Activated naive CD4-positive, alpha-beta T cell treated with anti-CD3 and anti-CD28 coated beads, Interleukin-2, amount 50 U/mL, for 16 hours (primary cell): Measurements from ENCODE around the gene ZKSCAN1.

ENCODE experiments used
- DNase-seq: peaks from one replicate; pipeline ENCODE4 v3.0.0-alpha.2; 2020

ZKSCAN1 gene

GRCh38 chr7:100040575-100040974 lies 25.2 kb downstream of the ZKSCAN1 start:
- no peak for DNase-seq

DNA sequence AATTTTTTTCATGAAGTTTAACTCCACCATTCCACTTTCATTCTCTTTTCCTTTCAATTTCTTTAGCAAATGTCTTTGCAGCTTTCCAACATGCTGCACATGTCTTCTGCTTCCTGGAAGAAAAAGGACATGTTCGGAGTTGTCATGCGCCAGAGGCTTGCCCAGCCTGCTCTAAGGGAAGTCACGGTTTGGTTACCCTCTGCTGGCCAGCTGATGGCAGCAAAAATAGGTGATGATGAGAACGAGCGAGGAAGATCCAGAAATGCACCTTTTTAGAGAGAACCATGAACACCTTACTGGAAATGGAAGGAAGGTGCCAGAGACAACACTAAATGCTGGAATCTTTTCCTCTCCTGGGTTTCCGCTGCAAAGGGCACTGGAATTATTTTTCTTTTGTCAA lies 29.3 kb downstream of the ZKSCAN1 start:
- DNase-seq = no peak

DNA sequence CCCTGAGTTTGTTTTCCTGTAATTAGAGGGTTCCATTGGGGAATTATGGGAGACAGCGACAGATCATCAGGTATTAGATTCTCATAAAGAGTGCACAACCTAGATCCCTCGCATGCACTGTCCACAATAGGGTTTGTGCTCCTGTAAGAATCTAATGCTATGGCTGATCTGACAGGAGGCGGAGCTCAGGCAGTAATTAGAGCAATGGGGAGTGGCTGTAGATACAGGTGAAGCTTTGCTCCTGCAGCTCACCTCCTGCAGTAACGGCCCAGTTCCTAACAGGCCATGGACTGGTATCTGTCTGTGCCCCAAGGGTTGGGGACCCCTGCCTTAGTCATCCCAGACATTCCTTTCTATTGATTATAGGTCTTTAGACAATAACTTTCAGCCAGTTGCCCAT lies 33.3 kb downstream of the ZKSCAN1 start:
- DNase-seq = no peak

- peak; percentile 84 for DNase-seq
Observed at GRCh38 chr7:100049441-100050291, 34.3 kb downstream of the ZKSCAN1 start, which contains the start of gene ZSCAN21. TSS of gene ZSCAN21 (plus strand) at chr7:100049774. CDS start at chr7:100057007, 7,233 bp downstream.

- no peak for DNase-seq
Observed at GRCh38 chr7:100051611-100052010, 36.2 kb downstream of the ZKSCAN1 start.

GRCh38 chr7:100053215-100053614 lies 37.8 kb downstream of the ZKSCAN1 start:
- no peak for DNase-seq

DNA sequence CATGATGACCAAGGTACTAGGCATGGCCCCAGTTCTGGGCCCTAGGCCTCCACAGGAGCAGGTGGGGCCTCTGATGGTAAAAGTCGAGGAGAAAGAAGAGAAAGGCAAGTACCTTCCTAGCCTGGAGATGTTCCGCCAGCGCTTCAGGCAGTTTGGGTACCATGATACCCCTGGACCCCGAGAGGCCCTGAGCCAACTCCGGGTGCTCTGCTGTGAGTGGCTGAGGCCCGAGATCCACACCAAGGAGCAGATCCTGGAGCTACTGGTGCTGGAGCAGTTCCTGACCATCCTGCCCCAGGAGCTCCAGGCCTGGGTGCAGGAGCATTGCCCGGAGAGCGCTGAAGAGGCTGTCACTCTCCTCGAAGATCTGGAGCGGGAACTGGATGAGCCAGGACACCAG lies 41.6 kb downstream of the ZKSCAN1 start:
- DNase-seq = no peak

- DNase-seq = no peak
Observed at GRCh38 chr7:100059251-100059739, 43.9 kb downstream of the ZKSCAN1 start.

DNA sequence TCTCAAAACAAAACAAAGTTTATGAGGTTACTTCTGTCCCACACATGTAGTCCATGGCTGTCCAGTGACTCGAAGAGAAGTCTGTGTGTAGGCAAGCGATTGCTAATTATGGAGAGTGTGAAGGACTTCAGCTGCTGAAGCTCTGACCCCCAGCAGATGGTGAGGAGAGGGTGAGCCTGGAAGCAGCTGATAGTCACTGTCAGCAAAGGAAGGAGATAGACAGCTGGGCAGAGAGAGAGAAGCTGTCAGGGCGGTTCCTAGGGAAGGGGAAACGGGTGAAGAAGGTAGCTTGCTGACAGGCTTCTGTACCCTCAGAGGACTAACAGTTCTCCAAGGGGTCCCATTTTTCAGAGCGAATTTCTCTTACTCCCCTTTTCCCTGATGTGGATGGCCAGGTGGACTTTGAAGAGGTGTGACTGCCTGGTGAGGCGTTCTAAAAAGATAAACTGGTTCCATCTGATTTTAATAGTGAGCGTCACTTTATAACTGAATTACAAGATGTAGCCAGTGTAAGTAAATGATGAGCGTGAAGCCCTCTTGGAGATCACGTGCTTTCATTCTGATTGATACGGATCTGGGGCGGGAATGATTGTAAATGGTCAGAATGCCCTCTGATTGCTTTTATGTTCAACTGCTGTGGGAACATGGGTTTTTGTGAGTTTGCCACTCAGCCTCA lies 46.3 kb downstream of the ZKSCAN1 start:
- no peak for DNase-seq

GRCh38 chr7:100063376-100063775 lies 48.0 kb downstream of the ZKSCAN1 start:
- DNase-seq = no peak

- no peak for DNase-seq
Observed at GRCh38 chr7:100064162-100064561, 48.8 kb downstream of the ZKSCAN1 start.

DNA sequence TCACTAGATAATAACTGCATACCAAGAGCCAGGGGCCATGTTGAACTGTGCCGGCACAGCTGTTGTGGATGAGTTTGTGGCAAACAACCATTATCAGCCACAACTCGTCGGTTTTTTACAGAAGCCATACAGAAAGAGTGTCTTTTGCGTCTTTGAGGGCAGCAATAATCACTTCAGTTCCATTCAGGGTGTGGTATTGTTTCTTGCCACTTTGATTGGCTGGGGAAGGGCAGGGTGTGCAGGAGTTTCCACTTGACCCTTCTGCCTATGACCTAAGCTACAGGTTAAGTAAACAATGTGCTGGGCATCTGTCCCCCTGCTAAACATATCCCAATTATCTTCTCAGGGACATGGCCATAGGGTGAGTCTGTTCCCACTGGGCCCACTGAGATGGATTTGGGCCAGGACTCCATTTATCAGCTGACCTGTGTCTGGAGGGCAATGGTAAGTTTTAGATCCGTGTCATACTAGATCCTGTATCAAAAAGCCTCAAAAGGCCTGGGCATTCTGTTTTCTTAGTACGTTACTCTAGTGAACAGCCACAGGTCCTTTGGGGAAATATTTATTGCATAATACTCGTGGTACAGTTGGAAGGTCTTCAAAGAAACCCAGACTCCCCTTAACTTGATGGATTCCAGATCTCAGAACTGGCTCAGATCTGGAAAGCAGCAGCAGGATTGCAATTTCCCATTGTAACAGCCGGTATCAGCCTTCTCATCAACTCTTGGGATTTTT lies 50.2 kb downstream of the ZKSCAN1 start:
- no peak for DNase-seq

GRCh38 chr7:100066953-100067352 lies 51.6 kb downstream of the ZKSCAN1 start:
- no peak for DNase-seq

- DNase-seq = no peak
Observed at GRCh38 chr7:100069991-100070390, 54.6 kb downstream of the ZKSCAN1 start.

- no peak for DNase-seq
Observed at GRCh38 chr7:100071018-100071723, 55.8 kb downstream of the ZKSCAN1 start.

- no peak for DNase-seq
Observed at GRCh38 chr7:100072462-100072861, 57.1 kb downstream of the ZKSCAN1 start.

GRCh38 chr7:100074841-100075240 lies 59.4 kb downstream of the ZKSCAN1 start:
- no peak for DNase-seq

DNA sequence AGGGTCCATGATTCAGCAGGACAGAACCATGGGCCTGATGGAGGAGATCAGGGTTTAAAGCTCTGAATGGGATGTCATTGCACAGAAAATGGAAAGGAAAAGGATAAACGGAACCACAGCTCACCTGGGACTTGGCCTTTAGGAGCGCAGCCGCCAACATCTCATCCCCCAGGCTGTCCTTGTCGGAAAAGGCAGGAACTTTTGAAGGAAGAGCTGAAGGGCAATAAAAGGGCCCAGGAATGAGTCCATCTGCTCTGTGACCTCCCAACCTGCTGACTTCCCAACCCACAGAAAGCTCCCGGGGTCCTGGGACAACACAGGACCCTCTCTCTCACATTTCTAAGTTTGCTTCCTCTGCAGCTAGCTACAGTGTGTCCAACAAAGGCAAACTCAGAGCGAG lies 60.0 kb downstream of the ZKSCAN1 start:
- no peak for DNase-seq

DNA sequence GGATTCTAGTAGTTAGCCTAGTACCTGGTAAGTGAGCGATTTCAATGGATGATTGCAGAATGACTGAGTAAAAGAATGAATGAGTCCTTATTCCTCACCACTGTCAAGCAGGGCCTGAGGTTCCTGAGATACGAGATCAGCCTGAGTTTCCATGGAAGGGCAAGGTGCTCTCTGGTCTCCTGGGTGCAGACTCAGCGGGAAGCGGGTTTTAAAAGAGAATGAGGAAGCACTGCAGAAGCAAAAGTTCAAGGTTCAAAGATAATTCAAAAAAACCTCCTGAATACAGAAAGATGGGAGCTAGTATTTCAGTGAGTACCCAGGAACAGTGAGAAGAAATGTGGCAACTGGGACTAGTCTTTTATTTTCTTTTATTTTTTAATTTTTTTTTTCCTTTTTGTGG lies 61.8 kb downstream of the ZKSCAN1 start:
- no peak for DNase-seq

- no peak for DNase-seq
Observed at GRCh38 chr7:100079024-100079560, 63.7 kb downstream of the ZKSCAN1 start.

DNA sequence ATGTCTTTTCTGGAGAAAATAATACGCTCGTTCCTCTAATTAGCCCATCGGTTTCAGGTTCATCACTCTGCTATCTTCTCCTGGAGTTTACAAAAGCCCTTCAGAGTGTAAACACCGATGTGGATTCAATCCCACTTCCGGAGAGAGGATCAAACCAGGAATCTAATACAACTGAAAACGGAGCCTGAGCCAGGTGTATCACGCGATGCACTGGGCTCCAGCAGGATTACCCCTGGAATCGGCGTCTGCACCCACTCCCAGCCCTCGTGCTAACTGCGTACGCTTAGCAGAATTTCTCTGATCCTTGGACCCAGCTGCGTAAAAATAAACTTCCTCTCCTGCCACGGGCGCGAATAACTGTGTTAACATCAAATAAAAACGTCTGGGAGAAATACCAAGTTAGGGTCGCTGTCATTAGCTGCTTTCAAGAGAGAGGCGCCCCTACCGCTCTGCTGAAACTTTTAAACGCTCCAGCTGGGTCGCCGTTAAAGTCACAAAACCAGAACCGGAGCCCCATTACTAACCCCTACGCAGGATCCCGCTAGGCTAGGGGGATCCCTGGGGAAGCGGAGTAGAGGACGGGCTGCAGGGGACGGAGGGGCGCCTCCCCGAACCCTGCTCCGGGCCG lies 65.6 kb downstream of the ZKSCAN1 start:
- no peak for DNase-seq

DNA sequence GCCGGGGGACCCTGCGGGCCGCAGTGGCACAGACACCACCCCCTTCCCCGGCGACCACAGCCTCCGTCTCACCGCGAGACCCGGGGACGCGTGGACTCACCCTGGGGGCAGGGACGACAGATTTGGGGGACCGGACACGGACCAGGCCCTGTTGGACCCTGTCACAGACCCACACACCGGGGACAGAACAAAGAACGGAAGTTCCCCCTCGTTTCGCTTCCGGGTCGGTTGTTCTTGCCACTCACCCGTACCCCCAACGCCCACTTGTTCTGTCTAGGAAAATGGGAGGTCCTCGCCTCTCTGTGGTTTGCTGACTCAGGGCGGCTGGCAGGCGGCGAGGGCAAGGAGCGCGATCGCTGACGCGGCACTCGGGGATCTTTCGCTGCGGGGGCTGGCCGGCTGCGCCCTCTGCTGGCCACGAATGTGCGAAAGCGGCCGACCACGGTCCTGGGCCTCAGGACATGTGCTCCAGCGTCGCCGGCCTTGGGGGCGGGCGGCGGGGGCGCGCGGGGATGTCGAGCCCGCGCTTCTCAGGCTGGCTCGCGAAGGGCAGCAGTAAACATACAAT lies 66.2 kb downstream of the ZKSCAN1 start, which contains the start of gene ZNF3:
Gene ZNF3 (minus strand): TSS at position 189 of the 568 bp plus-strand sequence. CDS start 4,366 bp downstream, outside the sequence.
- peak; percentile 97 for DNase-seq
